NCI-H1436 (cell line): ENCODE results near the gene ASTN2.

ENCODE experiments used
- DNase-seq: peaks from one replicate; lab custom pipeline; 2025; lab: John Stamatoyannopoulos, UW

The ASTN2 gene

DNA sequence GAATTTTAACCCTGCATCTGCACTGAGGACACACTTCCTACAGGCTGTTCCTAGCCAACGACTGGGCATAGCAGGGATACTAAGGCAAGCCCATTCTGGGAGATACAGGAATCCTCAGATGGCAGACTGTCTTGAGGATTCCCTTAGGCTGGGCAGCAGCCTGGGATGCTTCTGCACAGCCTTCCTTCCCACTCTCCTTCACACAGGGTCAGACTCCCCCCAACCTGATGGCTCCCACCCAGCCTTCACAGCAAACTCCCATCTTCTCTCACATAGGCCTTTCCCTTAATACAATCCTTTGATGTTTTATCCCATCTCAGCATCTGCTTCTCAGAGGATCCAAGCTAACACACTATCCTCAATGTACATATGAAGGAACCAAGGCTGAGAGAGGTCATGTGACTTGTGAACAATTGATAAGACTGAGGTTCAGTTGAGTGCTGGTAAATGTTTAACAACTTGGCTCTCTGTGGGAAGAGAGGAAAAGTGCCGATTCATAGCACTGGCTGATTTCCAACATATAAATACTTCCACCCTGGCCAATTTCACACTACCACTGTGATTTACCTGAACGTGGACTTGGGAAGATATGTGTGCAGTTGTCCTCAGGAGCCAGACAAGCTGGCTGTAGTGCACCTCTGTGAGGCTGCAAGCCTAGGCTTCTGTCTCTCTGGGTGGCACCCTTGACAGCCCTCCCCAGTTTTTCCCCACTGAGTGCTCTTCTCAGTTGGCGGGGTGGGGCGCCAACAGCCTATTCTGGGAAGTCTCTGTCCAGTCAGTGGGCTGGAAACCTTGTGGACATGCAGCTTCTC lies 848.0 kb downstream of the ASTN2 start:
- DNase-seq: no peak

DNA sequence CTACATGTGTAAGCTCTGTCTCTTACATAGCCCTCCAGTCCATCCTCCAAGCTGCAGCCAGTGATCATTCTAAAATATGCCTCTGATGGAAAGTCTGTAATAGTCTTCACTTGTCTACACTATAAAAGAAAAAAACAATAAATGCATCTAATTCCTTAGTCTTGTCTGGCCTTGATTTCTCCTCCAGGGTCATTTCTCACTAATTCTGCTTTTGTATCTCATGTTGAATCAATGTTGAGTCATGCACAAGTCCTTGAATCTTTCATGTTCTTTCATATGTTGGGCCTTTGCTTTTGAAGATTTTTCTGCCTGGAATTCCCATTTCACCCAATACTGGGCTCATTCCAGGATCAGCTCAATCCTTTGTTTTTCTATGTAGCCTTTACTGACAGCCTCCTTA lies 848.9 kb downstream of the ASTN2 start:
- DNase-seq: no peak

DNA sequence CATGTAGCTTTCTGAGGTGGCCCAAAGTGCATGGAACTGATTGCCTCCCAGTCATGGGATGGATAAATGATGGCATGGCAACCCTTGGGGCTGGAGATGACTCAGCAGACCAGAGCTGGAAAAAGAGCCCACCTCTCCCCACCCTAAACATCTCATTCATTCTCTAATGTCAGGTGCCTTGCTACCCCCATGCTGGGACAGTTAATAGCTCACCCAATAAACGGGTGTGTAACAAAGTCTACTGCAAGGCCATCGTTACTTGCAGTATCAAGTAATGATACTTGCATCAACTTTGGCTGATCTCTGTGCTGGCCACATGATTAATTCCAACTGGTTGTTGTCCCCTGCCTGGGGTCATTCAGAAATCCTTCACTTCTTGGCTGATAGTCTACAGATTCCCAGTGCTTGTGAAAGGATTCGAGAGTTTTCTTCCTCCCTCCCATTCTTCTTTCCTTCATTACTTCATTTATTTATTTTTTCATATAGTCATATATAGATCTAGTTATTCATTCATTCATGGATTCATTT lies 850.5 kb downstream of the ASTN2 start:
- DNase-seq: no peak

DNA sequence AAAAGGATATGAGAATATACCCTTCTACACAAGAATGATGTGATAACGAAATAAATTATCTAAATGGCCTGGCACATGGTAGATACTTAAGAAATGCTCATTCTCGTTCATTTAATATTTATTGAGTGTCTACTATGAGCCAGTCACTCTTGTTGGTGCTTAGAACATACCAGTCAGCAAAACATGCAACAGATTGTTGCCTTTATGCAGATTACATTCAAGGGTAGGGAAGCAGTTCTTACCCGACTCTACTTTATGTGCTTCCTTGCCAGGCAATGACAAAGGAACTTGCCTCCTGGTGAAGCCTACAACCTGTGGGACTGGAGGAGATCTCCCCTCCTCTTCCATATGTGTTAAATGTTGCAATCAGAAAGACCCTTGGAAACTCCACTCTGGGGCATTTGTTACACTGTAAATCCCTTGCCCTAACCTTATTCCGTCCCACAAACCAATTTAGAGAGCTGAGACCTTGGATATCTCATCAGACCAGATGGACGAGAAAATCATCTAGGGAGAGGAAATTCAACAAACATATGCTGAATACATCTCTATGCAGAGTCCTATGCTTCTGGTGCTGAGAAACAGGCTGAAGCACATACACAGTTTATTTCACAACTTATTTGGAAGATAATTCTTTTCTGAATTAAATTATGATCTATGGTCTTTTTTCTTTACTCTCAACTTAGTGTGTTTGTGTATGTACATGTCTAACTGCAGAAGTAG lies 855.9 kb downstream of the ASTN2 start:
- DNase-seq: no peak

DNA sequence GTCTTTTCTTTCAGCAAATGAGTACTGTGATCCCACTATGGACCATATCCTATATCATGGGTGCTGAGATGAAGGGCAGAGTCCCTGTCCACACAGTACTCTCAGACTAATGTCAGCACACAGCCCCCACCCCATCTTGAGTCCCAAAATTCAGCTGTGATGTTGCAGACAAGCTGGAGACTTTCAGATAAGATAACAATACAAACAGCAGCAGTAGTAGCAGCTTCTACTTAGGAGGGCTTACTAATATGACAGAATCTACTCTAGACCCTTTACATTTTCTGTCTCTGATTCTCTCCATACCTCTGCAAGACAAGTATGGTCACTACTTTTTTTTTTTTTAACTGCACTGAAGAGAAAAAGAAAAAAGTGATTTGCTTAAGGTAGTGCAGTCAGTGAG lies 856.8 kb downstream of the ASTN2 start:
- no peak for DNase-seq

DNA sequence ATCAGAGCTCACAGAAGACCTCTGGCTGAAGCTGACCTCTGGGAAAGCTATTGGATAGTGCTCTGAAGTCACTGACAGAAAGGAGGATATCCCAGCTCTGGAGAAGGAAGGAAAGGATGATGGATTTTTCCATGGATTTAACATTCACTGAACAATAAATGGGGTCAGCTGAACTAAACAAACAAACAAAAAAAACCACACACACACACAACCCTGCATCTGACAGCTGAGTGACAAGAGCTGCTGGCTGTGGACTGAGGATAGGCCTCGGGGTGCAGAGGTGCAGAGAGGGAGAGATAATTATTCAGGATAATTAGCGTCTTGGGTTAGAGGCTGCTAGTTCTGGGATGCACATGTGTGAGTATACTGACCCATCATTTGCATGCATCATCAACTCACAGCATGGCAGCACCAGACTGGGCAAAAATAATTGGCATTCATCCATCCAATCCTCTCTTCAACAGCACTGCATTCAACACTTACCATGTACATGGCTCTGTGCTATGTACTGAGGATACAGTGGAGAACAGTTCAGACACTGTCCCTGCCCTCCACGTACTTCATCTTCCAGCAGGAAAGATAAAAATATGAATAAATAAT lies 859.2 kb downstream of the ASTN2 start:
- DNase-seq: no peak

DNA sequence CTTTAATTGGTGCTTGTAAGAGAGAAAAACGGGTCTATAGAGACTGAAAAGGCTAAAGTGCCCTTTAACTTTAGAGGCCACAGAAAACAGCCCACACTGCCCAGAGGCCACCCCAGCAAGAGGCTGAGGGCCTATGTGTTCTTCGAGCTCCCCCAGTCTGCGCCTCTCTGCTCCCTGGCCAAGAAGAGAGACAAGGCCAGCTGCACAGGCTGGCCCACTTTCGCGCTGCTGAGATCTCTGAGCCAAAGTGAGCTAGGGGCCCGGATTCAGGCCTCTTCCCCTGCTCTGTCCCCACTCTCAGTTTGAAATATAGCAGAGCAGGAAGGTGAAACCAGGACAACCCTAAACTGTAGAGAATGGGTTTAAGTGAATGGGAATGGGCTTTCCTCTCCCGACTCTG lies 859.7 kb downstream of the ASTN2 start:
- no peak for DNase-seq

DNA sequence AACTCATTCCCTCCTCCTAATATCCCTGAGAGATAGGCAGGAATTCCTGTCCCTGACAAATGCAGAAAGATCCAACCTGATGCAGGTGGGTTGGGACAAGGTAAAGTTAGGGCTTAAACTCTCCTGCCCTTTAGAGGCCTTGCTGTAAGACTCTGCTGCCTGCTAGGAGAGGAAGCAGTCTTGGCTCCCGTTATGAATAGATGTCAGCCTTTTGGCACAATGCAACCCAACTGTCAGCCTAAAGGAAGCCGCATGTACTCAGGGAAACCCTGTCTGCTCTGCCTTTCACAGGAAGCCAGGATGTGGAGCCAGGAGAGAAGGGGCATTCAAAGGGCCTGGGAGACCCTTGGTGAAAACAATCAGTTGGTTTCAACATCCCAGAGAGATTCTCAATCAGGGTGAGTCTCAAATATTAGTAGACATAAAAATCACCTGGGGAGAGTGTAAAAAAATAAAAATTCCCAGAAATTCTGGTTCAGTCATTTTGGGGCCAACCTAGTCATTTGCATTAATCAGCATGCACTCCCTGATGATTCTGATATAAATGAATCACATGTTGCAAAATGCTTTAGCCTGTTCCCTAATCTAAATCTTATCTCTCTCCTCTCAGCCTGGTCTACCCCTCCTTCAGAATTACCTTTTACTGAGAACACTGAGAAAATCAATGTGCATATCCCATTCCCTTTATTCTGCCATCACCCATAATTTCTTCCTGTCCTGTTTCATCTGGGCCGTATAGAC lies 864.0 kb downstream of the ASTN2 start:
- no peak for DNase-seq

DNA sequence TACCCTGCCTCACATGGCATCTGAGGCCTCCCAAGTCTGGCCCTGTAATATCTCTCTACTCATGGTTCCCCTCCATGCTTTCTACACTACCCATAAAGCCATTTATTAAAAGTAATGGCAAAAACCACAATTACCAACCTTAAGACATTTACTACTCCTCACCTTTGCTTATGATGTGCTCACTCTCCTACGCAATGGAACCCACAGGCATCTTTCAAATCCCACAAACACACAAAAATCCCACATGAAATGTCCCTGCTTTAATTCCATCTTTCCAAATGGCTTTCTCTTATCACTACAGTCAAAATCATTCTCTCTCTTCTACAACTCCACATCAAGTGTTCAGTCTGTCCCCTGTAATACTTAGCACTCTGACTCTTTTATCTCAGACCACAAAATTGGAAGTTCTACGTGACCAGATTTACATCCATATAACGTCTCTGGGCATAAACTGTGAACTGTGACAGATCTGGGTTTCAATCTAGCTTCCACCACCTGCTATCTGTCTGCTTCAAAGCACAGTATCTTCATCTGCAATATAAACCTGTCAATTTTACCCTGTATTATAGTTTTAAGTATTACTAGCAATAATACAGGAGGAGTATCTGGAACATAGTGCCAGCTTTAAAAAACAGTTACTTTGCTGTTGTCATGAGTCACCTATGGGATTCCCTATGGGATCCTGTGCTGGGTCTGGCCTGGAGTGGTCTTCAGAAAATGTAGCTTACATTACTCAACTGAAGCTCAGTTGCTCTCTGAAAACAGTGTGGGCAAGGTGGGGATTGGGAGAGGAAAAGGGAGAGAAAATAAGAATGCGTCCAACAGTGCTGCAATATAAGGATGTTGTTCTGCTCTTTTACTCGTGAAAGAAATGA lies 864.8 kb downstream of the ASTN2 start:
- DNase-seq: no peak

DNA sequence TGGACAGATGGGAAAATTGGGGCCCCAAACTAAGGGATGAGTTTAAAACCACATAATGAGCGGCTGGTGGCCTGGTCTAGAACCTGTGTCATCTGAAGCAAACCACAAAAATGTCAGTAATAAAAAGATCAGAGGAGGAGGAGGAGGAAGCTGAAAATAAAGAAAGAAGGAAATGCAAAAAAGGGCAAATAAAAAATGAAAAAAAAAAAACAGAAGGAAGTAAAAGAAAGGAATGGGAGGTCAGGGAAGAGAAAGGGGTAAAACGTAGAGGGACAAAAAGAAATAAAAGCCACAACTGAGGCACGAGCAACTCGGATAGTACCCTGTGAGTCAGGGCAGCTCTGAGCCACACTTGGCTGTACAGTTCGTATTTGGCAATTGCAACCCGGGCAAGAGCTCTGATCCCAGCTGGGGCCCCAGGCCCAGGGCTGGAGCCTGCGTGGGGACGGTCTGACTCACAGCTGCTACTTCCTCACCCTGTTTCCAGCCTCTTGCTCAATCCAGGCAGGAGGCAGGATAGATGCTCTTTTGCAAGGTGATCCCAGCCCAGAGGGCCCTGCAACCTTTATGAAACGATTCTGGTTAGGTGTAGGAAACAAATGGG lies 865.7 kb downstream of the ASTN2 start:
- no peak for DNase-seq

DNA sequence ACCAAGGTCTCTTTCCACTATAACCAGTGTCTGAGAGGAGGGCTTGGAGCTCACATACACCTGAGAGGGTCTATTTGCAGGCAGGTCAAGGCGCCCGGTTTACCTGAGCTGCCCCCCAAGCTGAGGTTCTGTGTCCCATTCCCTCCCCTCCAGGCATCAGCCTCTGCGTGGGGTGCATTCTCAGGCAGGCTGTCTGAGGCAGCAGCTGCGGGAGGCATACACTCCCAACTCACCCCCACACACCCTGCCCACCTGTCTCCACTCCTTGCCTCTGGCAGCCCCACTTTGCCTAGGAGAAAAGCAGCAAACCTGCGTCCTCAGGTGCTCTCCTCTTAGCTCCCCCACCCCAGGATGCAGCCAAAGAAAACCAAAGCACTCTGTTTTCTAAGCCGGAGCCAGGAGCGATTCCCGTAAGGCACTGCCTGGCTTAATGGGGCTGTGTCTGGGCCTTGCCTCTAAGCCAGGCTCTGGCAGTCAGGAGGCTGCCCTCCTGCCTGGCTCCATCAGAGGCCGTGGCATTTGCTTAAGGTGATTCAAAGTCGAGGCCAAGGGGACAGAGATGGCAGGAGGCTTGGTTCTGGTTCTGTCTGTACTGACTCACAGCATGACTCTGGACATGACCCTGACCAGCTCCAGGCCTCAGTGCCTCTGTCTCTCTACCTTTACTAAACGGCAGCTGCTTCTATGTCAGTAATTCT lies 867.0 kb downstream of the ASTN2 start:
- DNase-seq: no peak

DNA sequence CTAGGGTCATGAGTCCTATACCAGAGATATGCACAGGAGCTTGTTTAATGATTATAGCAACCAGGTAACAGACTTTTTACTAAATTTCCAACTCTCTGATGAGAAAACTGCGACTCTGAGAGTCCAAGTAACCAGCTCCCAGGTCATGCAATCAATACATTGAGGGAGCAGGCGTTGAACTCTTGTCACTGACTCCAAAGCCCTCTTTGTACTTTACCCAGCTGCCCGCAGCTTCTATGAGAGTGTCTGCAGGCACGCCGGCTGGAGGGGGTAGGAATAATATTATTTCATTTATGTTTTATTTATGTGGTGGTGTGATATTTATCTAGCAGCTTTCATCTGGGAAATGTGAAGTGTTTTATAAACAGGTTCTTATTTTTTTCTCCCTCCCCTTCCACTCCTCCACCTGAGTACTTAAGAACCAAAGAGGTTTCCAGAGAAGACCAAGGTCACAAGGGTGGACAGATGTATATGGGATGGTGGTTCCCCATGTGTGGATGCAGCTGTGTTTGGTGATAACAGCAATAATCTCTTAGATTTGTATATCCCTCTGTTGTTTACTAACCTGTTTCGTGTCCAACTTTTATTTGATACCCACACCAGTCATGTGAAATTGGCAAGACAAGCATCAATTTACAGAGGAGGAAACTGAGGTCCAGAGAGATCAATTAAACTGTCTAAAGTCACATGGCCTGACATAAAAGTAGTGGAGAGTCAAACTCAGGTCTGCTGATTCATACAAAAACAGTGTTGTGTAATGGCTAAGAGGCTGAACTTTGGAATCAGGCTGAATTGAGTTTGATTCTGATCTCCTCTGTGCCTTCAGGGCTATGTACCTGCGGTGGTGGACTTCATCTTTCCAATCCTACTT lies 867.9 kb downstream of the ASTN2 start:
- no peak for DNase-seq

DNA sequence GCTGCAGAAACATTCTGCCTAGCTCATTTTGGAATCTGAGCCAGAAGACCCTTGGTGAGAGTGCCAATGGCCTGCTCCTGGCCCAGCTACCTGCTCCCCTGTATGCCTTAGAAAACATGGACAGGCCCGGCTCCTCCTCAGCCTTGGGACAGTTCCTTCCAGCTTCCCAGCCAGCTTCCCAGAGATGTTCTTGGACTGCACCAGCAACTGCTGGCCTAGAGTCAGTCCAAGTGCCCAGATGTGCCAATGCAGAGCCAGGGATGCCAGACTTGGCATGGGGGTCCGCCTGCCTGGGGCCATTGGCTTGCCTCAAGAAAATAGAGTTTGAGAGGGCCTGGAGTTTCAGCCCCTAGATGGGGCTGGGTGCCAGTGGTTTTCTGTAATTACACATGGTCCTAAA lies 870.0 kb downstream of the ASTN2 start:
- no peak for DNase-seq

DNA sequence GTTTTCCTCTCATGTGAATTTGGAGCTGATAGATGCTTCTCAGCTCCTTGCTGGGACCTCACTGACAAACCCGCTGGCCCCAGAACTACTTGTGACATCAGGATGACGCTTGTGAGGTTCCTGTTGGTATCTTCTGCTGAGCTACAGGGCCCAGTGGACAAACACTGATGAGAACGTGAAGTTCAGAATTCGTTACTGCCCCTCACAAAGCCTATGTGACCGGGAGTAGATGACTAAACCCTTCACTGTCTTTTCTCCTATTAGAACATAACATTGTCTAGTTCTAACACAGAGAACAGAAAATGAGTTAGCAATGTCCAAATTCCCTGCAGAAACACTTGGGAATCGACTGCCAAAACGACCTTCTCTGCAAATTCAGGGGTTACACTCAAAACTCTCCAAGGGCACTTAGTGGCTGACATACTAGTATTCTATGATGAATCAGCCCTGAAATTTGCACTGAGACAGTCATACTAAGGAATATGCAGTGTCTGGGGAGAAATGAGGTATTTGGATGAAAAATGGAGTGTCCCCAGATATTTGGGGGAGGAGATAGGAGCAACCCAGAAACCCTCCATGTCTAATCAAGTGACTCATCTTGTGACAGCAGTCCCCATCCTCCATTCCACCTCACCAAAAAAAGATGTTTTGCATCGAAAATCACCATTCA lies 871.0 kb downstream of the ASTN2 start:
- DNase-seq: no peak

DNA sequence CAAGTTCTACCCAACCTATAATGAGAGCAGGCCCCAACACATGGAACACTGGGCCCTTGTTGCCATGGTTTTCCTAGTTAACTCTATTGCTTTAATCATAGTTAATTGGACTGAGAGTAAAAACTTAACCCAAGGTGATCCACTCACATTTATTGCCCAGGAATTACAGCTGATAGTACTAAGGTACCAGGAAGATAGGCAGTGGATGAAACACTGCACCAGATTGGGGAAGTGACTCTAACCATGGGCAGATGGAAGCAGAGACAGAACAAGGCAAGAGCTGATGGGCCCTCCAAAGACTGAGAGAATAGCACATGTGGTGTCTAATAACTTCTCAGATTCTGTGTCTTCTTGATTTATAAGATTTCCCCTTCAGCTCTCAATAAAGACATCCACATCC lies 873.5 kb downstream of the ASTN2 start:
- no peak for DNase-seq

DNA sequence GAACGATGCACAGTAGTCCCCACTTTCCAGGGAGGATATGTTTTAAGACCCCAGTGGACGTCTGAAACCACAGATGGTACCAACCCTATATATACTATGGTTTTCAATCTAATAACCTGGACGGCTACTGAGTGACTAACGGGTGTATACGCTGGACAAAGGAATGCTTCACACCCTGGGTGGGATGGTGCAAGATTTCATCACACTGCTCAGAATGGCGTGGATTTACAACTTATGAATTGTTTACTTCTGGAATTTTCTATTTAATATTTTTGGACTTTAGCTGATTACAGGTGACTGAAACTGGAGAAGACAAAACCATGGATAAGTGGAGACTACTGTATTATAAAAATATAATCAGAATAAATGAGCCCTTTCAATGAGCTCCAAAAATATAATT lies 875.3 kb downstream of the ASTN2 start:
- no peak for DNase-seq

DNA sequence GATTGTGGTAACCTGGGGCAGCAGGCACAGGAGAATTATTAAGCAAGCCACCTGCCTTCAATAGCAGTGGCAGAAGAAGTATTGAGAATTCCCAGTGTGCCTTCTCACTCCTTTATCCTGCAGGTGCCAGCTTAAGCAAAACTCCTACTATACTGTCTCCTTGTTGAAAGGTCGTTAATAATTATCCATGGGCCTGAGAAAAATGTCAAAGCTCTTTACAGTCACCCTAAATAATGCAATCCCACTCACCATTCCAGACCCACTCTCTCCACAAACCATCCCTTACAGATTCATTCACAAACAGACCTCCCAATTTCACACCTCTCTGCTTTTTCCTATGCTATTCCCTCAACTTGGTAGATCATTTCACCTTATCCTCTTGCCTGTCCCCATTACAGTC lies 889.2 kb downstream of the ASTN2 start:
- no peak for DNase-seq

DNA sequence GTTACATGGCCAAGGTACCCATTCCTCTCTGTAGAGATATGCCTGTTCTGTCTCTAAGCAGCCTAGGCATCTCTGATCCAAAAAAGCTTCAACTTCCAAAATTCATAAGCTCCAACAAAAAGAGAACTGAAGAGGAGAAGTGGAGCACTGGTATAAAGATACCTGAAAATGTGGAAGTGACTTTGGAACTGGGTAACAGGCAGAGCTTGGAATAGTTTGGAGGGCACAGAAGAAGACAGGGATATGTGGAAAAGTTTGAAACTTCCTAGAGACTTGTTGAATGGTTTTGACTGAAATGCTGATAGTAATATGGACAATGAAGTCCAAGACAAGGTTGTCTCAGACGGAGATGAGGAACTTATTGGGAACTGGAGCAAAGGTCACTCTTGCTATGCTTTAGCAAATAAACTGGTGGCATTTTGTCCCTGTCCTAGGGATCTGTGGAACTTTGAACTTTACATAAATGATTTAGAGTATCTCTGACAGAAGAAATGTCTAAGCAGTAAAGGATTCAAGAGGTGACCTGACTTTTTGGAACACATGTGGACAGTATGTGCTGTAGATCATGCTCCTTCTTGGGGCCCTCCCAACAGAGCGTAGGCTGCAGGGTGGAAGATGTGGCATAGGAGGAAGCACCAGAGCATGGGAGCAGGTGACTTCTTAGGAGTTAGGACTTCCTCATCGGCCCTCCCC lies 889.9 kb downstream of the ASTN2 start:
- no peak for DNase-seq
